Measurements from ENCODE around the gene FAM3B. TPM values are rescaled to one million over a fixed set of nuclear protein-coding genes. Genes with fewer than 3 reads are reported as not detected.

FAM3B gene
- total RNA-seq, 1 experiment from 2014 or later = not detected

DNA sequence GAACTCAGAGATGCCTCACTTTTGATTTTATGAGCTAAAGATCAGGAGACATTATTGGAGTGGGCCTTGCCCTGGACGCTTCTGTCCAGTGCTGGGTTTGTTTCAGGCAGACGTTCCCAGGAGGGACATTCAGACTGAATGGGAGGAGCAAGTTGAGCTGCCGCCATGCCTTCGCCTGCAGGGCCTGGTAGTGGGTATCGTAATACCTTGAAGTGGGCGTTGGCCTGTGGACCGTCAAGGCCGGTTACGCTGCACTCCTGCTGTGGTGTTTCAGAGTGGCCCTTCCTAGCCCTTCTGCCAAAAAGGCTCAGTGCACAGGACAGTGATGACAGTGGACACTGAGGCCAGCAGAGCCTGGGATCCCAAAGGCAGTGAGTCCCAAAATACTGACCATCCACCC lies 1.6 kb downstream of the FAM3B start:
- DNase-seq (ENCODE audit: low read depth) = no peak

DNA sequence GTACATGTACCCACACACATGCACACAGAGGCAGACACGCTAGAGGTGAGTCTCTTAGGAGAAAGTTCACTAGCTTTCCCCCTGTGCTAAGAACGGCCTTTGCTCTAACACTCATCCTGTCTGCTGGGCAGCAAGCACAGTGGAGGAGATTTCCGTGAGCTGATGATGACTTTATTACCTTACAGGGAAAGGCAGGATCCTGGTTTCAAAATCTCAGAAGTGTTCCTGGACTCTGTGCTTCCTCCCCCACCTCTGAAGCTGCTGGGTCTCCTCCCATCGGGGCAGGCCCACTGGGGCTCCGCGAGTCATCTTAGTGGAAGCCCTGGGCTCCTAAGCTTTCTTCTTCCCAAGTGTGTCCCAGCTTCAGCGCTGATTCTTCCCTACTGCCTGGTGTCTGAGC lies 2.7 kb downstream of the FAM3B start:
- DNase-seq (ENCODE audit: low read depth) = no peak

DNA sequence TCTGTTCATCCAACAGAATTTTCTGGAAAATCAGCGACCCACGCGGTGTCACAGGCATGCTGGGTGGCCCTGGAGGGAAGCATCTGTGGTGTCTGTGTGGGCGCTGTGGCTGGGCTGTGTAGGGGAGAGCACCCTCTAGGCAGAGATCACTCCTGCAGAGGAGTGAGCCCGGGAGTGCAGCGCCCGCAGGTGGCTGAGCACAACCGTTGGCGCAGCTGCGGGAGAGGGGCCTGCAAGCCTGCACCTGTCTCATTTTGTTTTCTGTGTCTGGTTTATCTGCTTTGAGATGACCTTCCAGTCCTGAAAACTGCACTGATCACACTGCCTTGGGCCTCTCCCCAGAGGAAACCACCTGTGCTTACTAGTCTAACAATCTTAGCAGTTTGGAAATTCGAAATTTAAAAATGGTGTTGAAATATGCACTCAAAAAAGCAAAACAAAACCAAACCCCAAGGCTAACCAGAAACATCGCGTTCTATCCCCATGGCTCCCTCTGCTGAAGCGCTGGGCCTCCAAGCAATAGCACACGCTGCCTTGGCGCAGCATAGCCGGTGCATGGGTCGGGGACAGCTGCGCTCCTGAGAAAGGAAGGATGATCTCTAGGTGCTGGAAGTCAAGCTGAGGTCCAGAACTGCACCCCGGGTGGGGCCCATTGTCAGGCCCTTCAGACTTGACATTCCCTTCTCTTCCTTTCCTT lies 4.8 kb downstream of the FAM3B start:
- DNase-seq (ENCODE audit: low read depth) = no peak

DNA sequence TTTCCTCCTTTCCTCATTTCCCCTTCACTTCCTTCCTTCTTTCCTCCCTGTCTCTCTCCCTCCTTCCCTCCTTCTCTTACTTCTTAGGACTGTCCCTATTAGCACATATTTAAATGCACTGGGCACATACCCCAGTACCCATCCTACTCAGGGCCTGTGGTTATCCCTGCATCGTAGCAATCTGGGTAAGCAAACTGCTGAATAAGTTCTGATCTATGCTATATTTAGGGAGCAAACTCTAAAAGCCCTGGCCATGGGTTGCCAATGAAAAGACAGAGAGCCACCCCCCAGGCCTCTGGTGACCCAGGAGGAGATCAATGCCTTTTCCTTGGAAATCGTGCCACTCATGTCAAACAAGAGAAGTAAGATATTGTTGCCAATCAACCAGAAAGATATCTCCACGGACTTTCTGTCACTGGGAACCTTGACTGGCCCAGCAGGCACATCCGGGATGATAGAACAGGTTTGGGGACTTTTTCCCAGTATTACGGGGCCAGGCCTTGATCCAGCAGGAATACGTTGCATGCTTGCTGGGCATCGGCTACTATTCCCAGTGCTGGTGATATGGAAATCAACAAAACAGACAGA lies 5.4 kb downstream of the FAM3B start:
- no peak for DNase-seq (ENCODE audit: low read depth)

DNA sequence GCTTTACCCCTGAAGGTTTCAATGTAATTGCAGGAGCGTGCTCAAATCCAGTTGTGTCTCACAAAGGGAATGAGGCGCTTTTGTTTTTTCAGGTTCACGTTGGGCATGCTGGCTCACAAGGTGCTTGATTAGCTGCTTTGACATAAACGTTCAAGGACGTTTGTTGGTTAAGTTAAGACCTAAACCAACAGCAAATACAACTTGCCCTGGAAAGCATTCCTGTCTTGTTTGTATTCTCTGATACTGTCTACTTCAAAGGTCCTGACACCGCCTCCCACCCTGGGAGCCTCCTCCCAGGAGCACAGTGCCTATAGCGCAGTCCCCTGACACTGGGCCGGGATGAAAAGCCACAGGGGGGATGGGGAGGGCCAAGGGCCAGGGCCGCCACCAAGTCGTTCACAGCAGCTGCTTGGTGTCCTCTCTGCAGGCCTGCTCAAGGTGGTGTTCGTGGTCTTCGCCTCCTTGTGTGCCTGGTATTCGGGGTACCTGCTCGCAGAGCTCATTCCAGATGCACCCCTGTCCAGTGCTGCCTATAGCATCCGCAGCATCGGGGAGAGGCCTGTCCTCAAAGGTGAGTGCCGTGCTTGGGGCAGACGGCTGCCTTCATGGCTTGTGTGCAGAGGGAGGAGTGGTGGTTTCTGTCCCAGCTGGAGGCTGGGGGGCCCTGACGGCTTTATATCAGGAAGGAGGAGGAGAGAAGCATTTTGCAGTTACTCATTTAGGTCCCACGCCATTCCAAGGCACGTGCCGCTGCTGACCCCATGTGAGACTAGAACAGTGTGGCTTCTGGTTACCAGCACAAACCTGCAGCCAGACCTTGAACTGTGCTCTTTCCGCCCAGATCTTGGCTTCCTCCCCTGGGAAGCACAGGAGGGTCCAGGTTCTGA lies 6.1 kb downstream of the FAM3B start:
- DNase-seq (ENCODE audit: low read depth) = no peak

DNA sequence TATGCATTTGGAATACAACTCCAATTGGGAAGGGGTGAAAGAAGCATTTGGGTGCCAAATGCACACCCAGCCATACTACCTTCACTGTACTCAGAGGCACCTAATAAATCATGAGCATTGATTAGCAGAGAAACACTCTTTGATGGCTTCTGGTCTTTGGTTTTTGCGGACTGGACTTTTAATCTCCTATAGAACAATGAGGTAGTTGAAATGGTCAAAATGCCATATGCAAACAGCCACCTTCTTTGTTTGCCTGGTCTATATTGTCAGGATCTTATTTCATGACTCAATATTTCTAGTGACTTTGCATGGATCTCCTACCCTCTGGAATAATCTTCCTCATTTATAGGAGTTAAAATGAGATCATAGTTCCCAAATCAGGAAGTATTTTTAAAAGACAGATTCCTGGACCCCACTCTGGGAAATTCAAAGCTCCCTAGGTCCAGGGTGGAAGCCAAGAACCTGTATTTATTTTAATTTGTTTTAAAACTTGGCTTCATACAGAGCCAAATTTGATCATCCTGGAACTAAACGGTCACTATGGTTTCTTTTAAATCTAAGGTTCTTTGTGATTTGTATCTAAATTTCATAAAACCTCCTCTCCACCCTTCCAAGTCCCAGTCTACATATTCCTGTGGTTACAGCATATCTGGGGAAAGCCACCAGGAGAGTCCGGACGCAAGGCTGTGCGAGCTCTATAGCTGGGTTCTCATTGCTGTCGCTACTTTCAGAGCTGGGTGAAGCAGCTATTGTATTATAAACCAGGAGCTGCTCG lies 8.7 kb downstream of the FAM3B start:
- DNase-seq (ENCODE audit: low read depth) = peak; percentile 10

DNA sequence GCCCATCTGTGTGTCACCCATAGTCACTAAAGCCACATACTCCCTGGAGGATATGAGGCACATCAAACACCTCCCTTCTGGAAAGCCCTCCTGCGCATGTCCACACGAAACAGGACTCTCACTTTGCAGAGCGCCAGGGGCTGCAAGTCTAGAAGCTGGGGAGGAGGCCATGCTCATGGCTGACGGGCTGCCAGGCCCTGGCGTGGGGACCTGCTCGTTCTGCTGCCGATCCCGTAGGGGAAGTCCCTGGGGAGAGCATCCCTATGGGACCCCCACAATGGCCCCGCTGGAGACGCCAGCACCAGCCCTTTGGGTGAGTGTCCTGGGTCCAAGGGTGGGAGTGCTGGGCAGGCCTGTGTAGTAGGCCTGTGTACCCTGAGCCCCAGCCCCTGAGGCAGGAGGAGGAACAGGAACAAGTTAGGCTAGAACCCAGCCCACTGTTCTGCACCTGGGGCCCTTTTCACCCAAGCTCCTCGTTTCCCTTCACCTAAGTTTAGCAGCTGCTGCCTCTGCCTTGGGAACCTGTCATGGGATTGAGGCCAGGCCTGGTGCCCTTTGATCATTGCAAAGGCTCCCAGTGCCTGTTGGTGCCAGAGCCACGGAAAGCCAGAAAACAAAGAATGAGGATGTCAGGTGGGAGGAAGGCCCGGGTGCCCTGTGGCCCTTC lies 9.9 kb downstream of the FAM3B start:
- peak; percentile 4 for DNase-seq (ENCODE audit: low read depth)

DNA sequence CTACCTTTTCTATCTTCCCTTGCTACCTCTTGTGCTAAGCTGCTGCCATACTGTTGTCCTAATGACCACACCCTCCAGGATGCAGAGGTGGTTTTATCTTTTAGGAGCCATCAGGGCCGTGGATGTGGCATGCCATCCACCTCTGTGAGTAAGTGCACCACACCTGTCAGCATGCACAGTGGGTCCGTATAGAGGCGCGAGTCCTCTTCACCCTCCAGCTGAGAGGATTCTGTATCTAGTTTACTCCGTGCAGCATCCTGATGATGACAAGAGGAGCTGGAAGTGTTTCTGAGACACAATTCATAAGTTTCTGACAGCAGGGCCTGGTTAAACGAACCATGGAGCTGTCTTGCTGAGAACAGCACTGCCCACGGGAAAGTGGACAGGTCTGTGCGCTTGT lies 11.2 kb downstream of the FAM3B start:
- DNase-seq (ENCODE audit: low read depth) = no peak

DNA sequence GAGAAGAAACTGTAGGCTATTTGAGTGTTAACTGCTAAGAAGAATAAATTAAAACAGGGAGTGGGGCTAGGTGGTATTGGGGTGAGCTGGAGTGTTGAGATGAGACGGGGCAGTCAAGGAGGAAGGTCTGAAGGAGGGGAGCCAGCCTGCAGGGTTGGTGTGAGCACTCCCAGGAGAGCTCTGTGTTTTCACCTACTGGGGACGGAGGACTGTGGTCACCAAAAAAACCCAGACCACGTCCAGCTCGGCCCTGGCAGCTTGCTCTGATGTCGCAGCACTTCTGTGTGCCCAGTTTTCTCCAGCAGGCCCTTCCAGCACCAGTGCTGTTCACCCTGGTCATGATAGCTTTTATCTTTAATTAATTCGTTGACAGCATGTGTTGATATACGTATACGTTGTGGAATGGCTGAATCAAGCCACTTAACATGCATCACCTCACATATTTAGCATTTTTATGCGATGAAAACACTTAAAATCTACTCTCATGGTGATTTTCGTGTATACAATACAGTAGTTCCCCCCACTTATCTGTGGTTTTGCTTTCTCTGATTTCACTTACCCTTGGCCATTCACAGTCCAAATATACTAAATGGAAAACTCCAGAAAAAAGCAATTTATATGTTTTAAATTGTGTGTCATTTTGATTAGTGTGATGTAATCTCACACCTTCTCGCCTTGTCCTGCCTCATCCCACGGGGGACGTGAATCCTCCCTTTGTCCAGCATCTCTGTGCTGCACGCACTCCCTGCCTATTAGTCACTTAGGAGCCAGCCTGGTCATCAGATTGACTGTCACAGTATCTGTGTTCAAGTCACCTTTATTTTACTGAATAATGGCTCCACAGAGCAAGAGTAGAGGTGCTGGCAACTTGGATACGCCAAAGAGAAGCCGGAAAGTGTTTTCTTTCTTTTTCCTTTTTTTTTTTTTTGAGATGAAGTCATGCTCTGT lies 12.3 kb downstream of the FAM3B start:
- no peak for DNase-seq (ENCODE audit: low read depth)

DNA sequence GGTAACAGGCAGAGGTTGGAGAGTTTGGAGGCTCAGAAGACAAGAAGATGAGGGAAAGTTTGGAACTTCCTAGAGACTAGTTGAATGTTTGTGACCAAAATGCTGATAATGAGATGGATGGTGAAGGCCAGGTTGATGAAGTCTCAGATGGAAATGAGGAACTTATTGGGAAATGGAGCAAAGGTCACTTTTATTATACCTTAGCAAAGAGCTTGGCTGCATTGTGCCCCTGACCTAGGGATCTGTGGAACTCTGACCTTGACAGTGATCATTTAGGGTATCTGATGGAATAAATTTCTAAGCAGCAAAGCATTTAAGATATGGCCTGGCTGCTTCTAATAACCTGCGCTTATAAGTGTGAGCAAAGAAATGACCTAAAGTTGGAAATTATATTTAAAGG lies 17.2 kb downstream of the FAM3B start:
- no peak for DNase-seq (ENCODE audit: low read depth)

DNA sequence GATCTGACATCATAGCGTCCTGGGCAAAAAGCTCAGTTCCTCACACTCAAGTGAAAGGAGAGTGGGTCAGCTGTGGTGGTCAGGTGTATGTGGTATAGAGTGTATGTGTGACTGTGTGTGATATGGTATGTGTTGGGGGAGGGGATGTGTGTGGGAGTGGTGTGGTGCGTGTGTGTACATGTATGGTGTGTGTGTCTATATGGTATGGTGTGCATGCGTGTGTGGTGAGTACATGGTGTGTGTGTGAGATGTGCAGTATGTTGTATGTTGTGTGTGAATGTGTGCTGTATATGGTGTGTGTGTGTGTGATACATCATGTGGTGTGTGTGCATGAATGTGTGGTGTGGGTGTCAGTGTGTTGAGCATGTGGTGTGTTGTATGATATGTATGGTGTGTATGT lies 20.9 kb downstream of the FAM3B start:
- no peak for DNase-seq (ENCODE audit: low read depth)

DNA sequence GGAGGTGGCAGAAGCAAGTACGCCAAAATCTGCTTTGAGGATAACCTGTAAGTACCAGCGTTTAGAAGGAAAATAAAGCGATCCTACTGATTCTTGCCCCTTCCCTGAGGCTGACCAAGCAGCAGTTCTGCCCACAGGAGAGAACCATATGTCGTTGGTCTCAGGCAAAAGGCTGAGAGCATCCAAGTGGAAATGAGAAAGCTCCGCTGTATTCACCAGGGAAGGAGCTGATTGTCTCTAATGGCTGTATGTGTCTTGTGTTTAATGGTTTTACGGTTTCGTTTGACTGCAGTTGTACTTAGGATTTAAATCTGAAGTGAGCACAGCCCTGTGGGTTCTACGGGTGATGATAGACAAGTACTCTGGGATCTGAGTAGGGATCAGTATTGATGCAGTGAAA lies 21.9 kb downstream of the FAM3B start:
- no peak for DNase-seq (ENCODE audit: low read depth)

DNA sequence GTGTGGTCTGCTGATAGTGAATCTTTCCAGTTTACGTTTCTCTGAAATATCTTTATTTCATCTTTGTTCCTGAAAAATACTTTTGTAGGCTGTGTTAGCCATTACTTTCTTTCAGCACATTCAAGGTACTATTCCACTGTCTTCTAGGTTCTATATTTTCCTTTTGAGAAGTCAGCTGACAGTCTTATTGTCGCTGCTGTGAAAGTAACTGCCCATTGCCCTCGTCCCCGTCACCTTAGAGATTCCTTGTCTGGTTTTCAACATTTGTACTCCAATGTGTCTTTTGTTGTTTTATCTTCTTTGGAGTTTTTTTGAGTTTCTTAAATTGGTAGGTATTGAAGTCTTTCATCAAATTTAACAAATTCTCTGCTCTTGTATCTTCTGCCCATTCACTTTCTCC lies 25.4 kb downstream of the FAM3B start:
- DNase-seq (ENCODE audit: low read depth) = no peak

DNA sequence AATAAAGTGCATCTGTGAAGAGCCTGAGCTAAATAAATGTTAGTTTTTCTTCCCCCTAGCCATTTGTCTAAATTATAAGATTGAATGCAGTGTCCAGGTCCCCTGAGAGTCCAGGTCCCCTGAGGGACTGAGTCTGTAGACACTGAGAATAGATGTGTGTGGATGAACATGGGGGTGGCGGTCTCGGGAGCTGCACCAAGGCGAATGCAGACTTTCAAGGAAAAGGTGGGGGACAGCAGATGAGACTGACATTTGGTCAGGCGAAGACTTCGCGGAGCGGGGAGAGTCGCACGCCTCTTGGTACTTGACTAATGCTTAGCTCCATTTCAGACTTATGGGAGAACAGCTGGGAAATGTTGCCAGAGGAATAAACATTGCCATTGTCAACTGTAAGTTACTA lies 27.5 kb downstream of the FAM3B start:
- DNase-seq (ENCODE audit: low read depth) = no peak

DNA sequence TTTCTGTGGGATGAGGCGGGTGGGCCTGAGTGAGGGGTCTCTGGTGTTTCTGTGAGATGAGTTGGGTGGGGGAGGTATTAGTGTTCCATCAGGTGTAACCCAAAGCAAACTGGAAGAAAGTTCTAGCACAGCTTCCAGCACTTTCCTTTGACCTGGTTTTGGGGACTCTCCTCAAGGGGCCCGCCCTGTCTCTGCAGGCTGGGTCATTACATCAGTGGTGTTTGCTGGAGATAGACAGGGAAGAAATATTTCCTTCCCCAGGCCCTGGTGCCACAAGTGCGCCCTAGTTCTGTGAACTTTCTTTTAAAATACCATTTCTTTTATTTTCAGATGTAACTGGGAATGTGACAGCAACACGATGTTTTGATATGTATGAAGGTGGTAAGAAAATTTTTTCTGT lies 28.8 kb downstream of the FAM3B start:
- no peak for DNase-seq (ENCODE audit: low read depth)

DNA sequence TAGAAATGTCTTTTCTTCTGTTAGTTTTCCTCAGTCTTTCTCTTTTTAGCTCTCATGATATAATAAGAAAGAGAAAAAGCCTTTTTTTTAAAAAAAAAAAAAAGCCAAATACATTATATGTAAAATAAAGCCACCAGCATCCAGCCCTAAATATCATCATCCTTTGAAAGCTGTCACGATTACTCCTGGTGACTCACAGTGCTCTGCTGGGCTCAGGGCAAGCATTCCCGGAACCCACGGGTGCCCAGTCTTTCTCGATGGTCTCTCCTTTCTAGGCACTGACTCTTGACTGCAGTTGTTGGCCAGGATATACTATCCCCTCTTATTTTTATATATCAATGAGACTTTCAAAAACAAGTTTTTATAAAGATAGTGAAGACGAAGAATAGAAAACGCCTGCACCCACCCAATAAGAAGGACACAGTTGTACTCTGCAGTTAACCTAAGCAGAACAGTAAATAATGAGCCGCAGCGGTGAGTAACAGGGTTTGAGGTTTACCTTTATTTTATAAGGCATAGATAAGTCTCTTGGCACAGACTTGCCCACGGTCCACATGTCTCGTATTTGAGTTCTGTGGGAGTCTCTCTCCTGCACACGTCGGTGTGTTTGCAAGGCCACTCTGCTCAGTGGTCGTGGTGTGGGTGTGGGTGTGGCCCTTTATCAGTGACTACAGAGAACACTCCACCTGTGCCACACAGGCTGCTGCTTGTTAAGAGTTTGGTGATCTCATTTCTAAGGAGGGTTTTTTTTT lies 29.5 kb downstream of the FAM3B start:
- DNase-seq (ENCODE audit: low read depth) = no peak

DNA sequence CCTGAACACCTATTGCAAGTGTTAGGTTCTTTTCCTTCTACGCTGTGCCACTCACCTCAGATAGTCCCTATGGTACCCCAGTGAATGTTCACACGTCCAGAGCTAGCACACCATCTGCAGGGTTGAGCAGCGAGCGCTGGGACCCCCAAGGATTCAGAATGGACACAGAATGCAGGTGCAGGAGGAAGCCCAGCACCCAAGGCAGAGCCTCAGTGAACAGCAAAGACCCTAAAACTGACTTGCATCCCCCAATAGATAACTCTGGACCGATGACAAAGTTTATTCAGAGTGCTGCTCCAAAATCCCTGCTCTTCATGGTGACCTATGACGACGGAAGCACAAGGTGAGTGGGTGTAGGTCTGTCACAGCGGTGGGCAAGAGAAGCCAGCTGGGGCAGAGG lies 30.2 kb downstream of the FAM3B start:
- DNase-seq (ENCODE audit: low read depth) = no peak

DNA sequence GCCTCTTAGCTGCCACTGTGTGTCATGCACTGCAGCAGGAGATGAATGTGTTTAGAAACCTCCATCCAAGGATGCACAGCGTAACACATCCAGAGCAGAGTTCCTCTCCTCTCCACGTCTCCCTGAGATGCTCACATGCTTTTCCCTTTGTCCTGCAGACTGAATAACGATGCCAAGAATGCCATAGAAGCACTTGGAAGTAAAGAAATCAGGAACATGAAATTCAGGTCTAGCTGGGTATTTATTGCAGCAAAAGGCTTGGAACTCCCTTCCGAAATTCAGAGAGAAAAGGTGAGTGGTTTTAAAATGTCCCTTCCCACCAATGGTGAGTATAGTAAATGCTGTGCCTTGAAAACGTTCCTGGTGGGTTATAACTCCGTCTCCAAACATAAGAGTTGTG lies 31.8 kb downstream of the FAM3B start:
- DNase-seq (ENCODE audit: low read depth) = no peak

DNA sequence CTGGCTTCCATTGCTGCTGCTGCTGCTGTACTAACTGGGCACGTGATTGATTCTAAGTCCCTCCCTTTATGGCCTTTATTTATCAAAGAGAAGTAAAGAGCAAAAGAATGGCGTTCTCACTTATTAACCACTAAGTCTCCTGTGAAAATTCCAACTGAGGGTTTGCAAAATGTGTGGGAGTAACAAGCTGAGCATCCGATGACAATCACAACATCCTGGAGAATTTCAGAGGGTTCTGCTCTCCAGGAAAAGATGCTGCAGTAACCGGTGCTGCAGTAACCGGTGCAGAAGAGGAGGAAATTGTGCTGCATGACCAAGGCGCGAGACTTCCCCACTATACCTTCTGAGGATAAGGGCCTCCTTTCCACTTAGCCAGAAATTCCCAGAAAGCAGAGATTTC lies 32.5 kb downstream of the FAM3B start:
- no peak for DNase-seq (ENCODE audit: low read depth)
